Measurements from ENCODE around the gene SLIT1.

The SLIT1 gene

GRCh38 chr10:97003151-97003803 lies 182.5 kb downstream of the SLIT1 start:
- TF ChIP-seq NFIC (IDR thresholded peaks at IDR 0.05) (no peak), FOXM1 (IDR thresholded peaks at IDR 0.05; ENCODE audit: borderline replicate concordance, low read depth) (no peak), EP300 (IDR thresholded peaks at IDR 0.05; ENCODE audit: borderline replicate concordance) (no peak), MAX (IDR thresholded peaks at IDR 0.05) (no peak), USF1 (IDR thresholded peaks at IDR 0.05) (no peak), CREB1 (IDR thresholded peaks at IDR 0.05; ENCODE audit: low read depth) (no peak), YY1 (IDR thresholded peaks at IDR 0.05; ENCODE audit: low read depth) (no peak), CEBPB (IDR thresholded peaks at IDR 0.05) (no peak), REST (IDR thresholded peaks at IDR 0.05; ENCODE audit: low read depth) (no peak), EGR1 (IDR thresholded peaks at IDR 0.05) (no peak)

- TF ChIP-seq RAD21 (IDR thresholded peaks at IDR 0.05; ENCODE audit: low read depth) (no peak), REST (IDR thresholded peaks at IDR 0.05; ENCODE audit: low read depth) (no peak), EGR1 (IDR thresholded peaks at IDR 0.05) (no peak), CEBPB (IDR thresholded peaks at IDR 0.05) (no peak)
Observed at GRCh38 chr10:97002670-97003069, 183.1 kb downstream of the SLIT1 start.

- TF ChIP-seq TEAD4 (IDR thresholded peaks at IDR 0.05), result no peak
- no peak for TF ChIP-seq USF1 (IDR thresholded peaks at IDR 0.05)
- TF ChIP-seq CREB1 (IDR thresholded peaks at IDR 0.05; ENCODE audit: low read depth), result no peak
- TF ChIP-seq REST (IDR thresholded peaks at IDR 0.05; ENCODE audit: low read depth), result no peak
- TF ChIP-seq EGR1 (IDR thresholded peaks at IDR 0.05), result no peak
- TF ChIP-seq EP300 (IDR thresholded peaks at IDR 0.05; ENCODE audit: borderline replicate concordance), result no peak
- no peak for TF ChIP-seq YY1 (IDR thresholded peaks at IDR 0.05; ENCODE audit: low read depth)
Observed at GRCh38 chr10:97001183-97001991, 184.4 kb downstream of the SLIT1 start.

- TF ChIP-seq RAD21 (IDR thresholded peaks at IDR 0.05; ENCODE audit: low read depth), result no peak
- TF ChIP-seq EGR1 (IDR thresholded peaks at IDR 0.05), result no peak
- TF ChIP-seq CEBPB (IDR thresholded peaks at IDR 0.05), result no peak
- TF ChIP-seq TEAD4 (IDR thresholded peaks at IDR 0.05), result no peak
- no peak for TF ChIP-seq USF1 (IDR thresholded peaks at IDR 0.05)
- TF ChIP-seq YY1 (IDR thresholded peaks at IDR 0.05; ENCODE audit: low read depth), result no peak
- no peak for TF ChIP-seq TCF12 (IDR thresholded peaks at IDR 0.05; ENCODE audit: low read depth)
- TF ChIP-seq FOXM1 (IDR thresholded peaks at IDR 0.05; ENCODE audit: borderline replicate concordance, low read depth), result no peak
- TF ChIP-seq MAX (IDR thresholded peaks at IDR 0.05), result no peak
- no peak for TF ChIP-seq NFIC (IDR thresholded peaks at IDR 0.05)
- TF ChIP-seq ZBTB7A (IDR thresholded peaks at IDR 0.05; ENCODE audit: low read depth), result no peak
- TF ChIP-seq CREB1 (IDR thresholded peaks at IDR 0.05; ENCODE audit: low read depth), result no peak
Observed at GRCh38 chr10:97000487-97001182, 185.1 kb downstream of the SLIT1 start.
